ENCODE results near the gene IP6K1. TPM values are rescaled to one million over a fixed set of nuclear protein-coding genes. Genes with fewer than 3 reads are reported as not detected.
A peak's percentile ranks its signal among the peaks of the same experiment; 100 is the strongest.

The IP6K1 gene
- total RNA-seq, 1 experiment from 2014 or later, result 22.3 TPM

DNA sequence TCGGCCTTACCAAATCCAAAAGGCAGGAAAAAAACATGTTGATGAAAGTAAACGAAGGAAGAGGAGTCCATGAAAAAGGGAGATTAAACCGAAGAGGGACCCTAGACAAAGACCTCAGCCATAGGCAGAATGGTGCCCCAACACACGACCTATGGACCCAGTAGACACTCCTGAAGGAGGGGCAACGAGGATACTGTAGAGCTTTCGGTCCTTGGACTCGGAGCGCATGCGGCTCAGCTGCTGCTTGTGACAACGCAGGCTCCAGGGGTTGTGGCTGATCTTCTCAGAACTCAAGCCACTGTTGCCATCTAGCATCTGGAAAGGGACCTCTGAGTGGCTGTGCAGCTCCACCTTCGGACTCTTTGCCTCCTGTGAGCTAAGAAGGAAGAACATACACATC is 53.7 kb downstream of the IP6K1 start:
- Histone ChIP-seq H3K36me3 (ENCODE audit: insufficient read depth, low read length) (peaks cover 23% of the 10 kb centered on the region), H3K4me2 (ENCODE audit: low read depth, low read length, poor library complexity, severe bottlenecking) (no peak overlapping the region), H3K9me2 (replicated peaks; ENCODE audit: insufficient read depth, low read length) (no peaks in the 10 kb centered on the region)

DNA sequence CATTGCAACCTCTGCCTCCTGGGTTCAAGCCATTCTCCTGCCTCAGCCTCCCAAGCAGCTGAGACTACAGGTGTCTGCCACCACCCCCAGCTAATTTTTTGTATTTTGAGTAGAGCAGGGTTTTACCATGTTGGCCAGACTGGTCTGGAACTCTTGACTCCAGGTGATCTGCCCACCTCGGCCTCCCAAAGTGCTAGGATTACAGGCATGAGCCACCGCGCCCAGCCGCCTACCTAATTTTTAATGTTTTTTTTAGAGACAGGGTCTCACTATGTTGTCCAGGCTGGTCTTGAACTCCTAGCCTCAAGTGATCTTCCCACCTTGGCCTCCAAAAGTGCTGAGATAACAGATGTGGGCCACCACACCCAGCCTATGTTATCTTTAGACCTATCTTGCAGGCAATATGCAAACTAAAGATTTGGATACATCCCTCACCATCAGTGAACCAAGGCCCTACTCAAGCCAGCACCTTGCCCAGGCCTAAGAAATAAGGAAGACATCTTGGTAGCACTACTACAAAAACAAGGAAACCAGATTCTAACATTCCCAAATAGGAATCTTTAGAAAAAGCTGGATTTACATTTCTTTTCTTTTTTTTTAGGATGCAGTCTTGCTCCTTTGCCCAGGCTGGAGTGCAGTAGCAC is 56.3 kb downstream of the IP6K1 start:
- H3K36me3 ChIP-seq (ENCODE audit: insufficient read depth, low read length), result peaks cover 23% of the 10 kb centered on the region
- no peak for DNase-seq
- H3K9me3 ChIP-seq (ENCODE audit: low read length), result no peaks in the 10 kb centered on the region
- no peak overlapping the region for H3K4me2 ChIP-seq (ENCODE audit: low read depth, low read length, poor library complexity, severe bottlenecking)
- no peaks in the 10 kb centered on the region for H4K20me1 ChIP-seq (ENCODE audit: insufficient read depth, low read depth, low read length)
- no peaks in the 10 kb centered on the region for H3K79me2 ChIP-seq (ENCODE audit: low read length)
- H3K9ac ChIP-seq (ENCODE audit: low read length), result no peak overlapping the region
- H3K4me1 ChIP-seq (ENCODE audit: low read length), result peaks cover 3% of the 10 kb centered on the region
- H3K4me3 ChIP-seq (ENCODE audit: low read length), result no peak overlapping the region
- no peak overlapping the region for H3K27ac ChIP-seq (ENCODE audit: low read length)
- no peaks in the 10 kb centered on the region for H3K27me3 ChIP-seq (ENCODE audit: low read length)
- no peaks in the 10 kb centered on the region for H3K9me2 ChIP-seq (replicated peaks; ENCODE audit: insufficient read depth, low read length)
- no peak overlapping the region for H2AFZ ChIP-seq (ENCODE audit: low read length)

More for the DNA sequence above, 53.7 kb downstream of the IP6K1 start:
- Histone ChIP-seq H3K9ac (ENCODE audit: low read length) (no peak overlapping the region), H4K20me1 (ENCODE audit: insufficient read depth, low read depth, low read length) (no peaks in the 10 kb centered on the region), H3K27me3 (ENCODE audit: low read length) (no peaks in the 10 kb centered on the region), H3K4me1 (ENCODE audit: low read length) (no peaks in the 10 kb centered on the region; the same call in 1 of the 2 replicates), H3K4me3 (ENCODE audit: low read length) (no peak overlapping the region), H2AFZ (ENCODE audit: low read length) (no peak overlapping the region), H3K27ac (ENCODE audit: low read length) (no peak overlapping the region), H3K79me2 (ENCODE audit: low read length) (0 out of 2 replicates have a peak, but pooled peaks cover 3% of the 10 kb centered on the region), H3K9me3 (ENCODE audit: low read length) (no peaks in the 10 kb centered on the region)
- no peak for DNase-seq

DNA sequence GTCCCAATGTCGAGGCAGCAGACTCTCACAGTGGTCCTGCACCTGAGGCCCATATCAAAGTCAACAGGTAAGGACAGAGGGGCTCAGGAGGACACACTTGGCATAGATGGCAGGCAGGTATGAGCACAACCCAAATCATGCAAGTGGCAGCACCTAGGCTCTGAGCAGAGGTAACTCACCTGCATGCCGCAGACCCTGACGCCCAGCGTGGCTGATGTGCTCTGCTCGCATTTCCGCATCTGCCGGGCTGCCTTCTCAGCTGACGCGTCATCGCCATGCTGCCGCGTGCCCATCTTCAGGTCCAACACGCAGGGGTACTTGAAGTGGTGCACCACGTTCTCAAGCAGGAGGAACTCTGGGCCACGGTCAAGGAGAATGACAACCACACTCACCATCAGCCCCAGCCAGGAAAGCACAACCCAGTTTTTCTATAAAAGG is 58.4 kb downstream of the IP6K1 start:
- Histone ChIP-seq H3K4me3 (ENCODE audit: low read length) (no peak overlapping the region), H3K79me2 (ENCODE audit: low read length) (peaks cover 7% of the 10 kb centered on the region), H3K27me3 (ENCODE audit: low read length) (no peaks in the 10 kb centered on the region), H3K4me1 (ENCODE audit: low read length) (peaks cover 16% of the 10 kb centered on the region), H3K9me3 (ENCODE audit: low read length) (no peaks in the 10 kb centered on the region), H3K27ac (ENCODE audit: low read length) (no peak overlapping the region), H3K9ac (ENCODE audit: low read length) (no peak overlapping the region), H4K20me1 (ENCODE audit: insufficient read depth, low read depth, low read length) (peaks cover 5% of the 10 kb centered on the region; the same call in 1 of the 2 replicates), H3K4me2 (ENCODE audit: low read depth, low read length, poor library complexity, severe bottlenecking) (no peak overlapping the region), H3K9me2 (replicated peaks; ENCODE audit: insufficient read depth, low read length) (no peaks in the 10 kb centered on the region), H2AFZ (ENCODE audit: low read length) (no peak overlapping the region), H3K36me3 (ENCODE audit: insufficient read depth, low read length) (peaks cover 19% of the 10 kb centered on the region)
- no peak for DNase-seq

DNA sequence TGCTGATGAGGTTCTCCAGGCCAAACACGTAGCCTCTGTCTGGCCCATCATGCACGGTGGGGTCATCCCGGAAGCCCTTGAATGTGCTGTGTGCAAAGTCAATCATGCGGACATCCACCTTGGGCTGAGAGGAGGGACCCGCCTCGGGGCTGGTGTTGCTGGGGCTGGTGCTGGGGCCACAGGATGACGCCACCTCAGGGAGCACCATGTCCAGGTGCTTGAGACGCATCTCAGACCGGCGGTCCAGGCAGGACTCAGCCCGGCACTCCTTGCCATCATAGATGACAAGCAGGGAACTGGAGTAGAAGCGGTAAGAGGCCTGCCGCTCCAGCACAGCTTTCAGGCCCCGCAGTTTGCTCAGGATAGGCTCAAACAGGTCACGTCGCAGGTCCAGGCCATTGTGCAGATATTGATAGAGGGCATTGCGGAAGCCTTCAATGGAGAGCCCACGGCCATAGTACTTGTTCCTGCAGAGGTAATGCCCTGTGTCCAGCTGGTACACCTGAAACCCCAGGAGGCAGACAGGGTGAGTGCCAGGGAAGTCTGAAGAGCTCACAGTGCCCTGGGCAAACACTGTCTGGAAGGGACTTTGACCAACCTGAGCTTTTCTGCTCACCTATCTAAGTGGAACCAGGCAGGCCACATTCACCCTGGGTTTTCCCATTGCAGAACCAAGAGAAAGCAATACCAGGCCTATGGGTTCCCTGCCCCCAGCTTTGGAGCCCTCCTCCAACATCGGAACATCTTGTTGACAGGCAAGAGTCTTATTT is 59.0 kb downstream of the IP6K1 start:
- peaks cover 5% of the 10 kb centered on the region; the same call in 1 of the 2 replicates for H4K20me1 ChIP-seq (ENCODE audit: insufficient read depth, low read depth, low read length)
- no peak overlapping the region for H3K27ac ChIP-seq (ENCODE audit: low read length)
- H3K36me3 ChIP-seq (ENCODE audit: insufficient read depth, low read length), result peaks cover 23% of the 10 kb centered on the region
- no peak overlapping the region for H2AFZ ChIP-seq (ENCODE audit: low read length)
- H3K4me3 ChIP-seq (ENCODE audit: low read length), result no peak overlapping the region
- no peak for DNase-seq
- no peaks in the 10 kb centered on the region for H3K27me3 ChIP-seq (ENCODE audit: low read length)
- H3K4me1 ChIP-seq (ENCODE audit: low read length), result peaks cover 22% of the 10 kb centered on the region
- H3K4me2 ChIP-seq (ENCODE audit: low read depth, low read length, poor library complexity, severe bottlenecking), result no peak overlapping the region
- no peaks in the 10 kb centered on the region for H3K9me2 ChIP-seq (replicated peaks; ENCODE audit: insufficient read depth, low read length)
- no peak overlapping the region for H3K9ac ChIP-seq (ENCODE audit: low read length)
- H3K79me2 ChIP-seq (ENCODE audit: low read length), result peaks cover 12% of the 10 kb centered on the region
- no peaks in the 10 kb centered on the region for H3K9me3 ChIP-seq (ENCODE audit: low read length)

GRCh38 chr3:49725906-49726681 is 60.2 kb downstream of the IP6K1 start:
- Histone ChIP-seq H3K27ac (ENCODE audit: low read length) (no peak overlapping the region), H3K4me3 (ENCODE audit: low read length) (no peak overlapping the region), H3K79me2 (ENCODE audit: low read length) (peaks cover 12% of the 10 kb centered on the region), H3K9ac (ENCODE audit: low read length) (no peak overlapping the region), H3K4me2 (ENCODE audit: low read depth, low read length, poor library complexity, severe bottlenecking) (no peak overlapping the region), H3K9me2 (replicated peaks; ENCODE audit: insufficient read depth, low read length) (no peaks in the 10 kb centered on the region), H3K9me3 (ENCODE audit: low read length) (no peaks in the 10 kb centered on the region), H4K20me1 (ENCODE audit: insufficient read depth, low read depth, low read length) (peaks cover 5% of the 10 kb centered on the region; the same call in 1 of the 2 replicates), H3K36me3 (ENCODE audit: insufficient read depth, low read length) (peaks cover 22% of the 10 kb centered on the region), H3K27me3 (ENCODE audit: low read length) (no peaks in the 10 kb centered on the region), H2AFZ (ENCODE audit: low read length) (no peak overlapping the region), H3K4me1 (ENCODE audit: low read length) (peaks cover 25% of the 10 kb centered on the region)
- DNase-seq, result no peak

GRCh38 chr3:49724586-49724985 is 61.8 kb downstream of the IP6K1 start:
- peak overlapping the region; percentile 81 for H3K27ac ChIP-seq (ENCODE audit: low read length)
- H3K4me3 ChIP-seq (ENCODE audit: low read length), result peak overlapping the region; percentile 92
- H3K9me2 ChIP-seq (replicated peaks; ENCODE audit: insufficient read depth, low read length), result no peaks in the 10 kb centered on the region
- DNase-seq, result peak; percentile 58
- peaks cover 5% of the 10 kb centered on the region; the same call in 1 of the 2 replicates for H4K20me1 ChIP-seq (ENCODE audit: insufficient read depth, low read depth, low read length)
- H2AFZ ChIP-seq (ENCODE audit: low read length), result no peak overlapping the region
- H3K4me1 ChIP-seq (ENCODE audit: low read length), result peaks cover 28% of the 10 kb centered on the region
- no peaks in the 10 kb centered on the region for H3K27me3 ChIP-seq (ENCODE audit: low read length)
- peaks cover 18% of the 10 kb centered on the region; the same call in 1 of the 2 replicates for H3K36me3 ChIP-seq (ENCODE audit: insufficient read depth, low read length)
- H3K9me3 ChIP-seq (ENCODE audit: low read length), result no peaks in the 10 kb centered on the region
- peak overlapping the region; percentile 97 for H3K4me2 ChIP-seq (ENCODE audit: low read depth, low read length, poor library complexity, severe bottlenecking)
- peak overlapping the region; percentile 94 for H3K9ac ChIP-seq (ENCODE audit: low read length)
- peaks cover 12% of the 10 kb centered on the region for H3K79me2 ChIP-seq (ENCODE audit: low read length)

- H3K36me3 ChIP-seq (ENCODE audit: insufficient read depth, low read length), result peaks cover 17% of the 10 kb centered on the region; the same call in 1 of the 2 replicates
- DNase-seq, result peak; percentile 99
- peak within 1 kb of the TSS; percentile 81 for H3K27ac ChIP-seq (ENCODE audit: low read length)
Measured at GRCh38 chr3:49723628-49724551, 62.5 kb downstream of the IP6K1 start, which contains the start of gene GMPPB. TSS of gene GMPPB (minus strand) at chr3:49723951. CDS start at chr3:49723726, 225 bp downstream.

More at GRCh38 chr3:49723628-49724551, 62.5 kb downstream of the IP6K1 start, which contains the start of gene GMPPB:
- peak within 1 kb of the TSS; percentile 97 for H3K4me2 ChIP-seq (ENCODE audit: low read depth, low read length, poor library complexity, severe bottlenecking)
- peak within 1 kb of the TSS; percentile 78 for H2AFZ ChIP-seq (ENCODE audit: low read length)
- H3K9ac ChIP-seq (ENCODE audit: low read length), result peak within 1 kb of the TSS; percentile 96
- peak within 1 kb of the TSS; percentile 92 for H3K4me3 ChIP-seq (ENCODE audit: low read length)
- peaks cover 5% of the 10 kb centered on the region; the same call in 1 of the 2 replicates for H4K20me1 ChIP-seq (ENCODE audit: insufficient read depth, low read depth, low read length)
- no peaks in the 10 kb centered on the region for H3K27me3 ChIP-seq (ENCODE audit: low read length)
- no peaks in the 10 kb centered on the region for H3K9me2 ChIP-seq (replicated peaks; ENCODE audit: insufficient read depth, low read length)
- H3K9me3 ChIP-seq (ENCODE audit: low read length), result no peaks in the 10 kb centered on the region
- peaks cover 31% of the 10 kb centered on the region for H3K4me1 ChIP-seq (ENCODE audit: low read length)
- peaks cover 12% of the 10 kb centered on the region for H3K79me2 ChIP-seq (ENCODE audit: low read length)
